Brain pericyte (primary cell): ENCODE results near the gene SLC6A7.

Experiments used
- DNase-seq: peaks from one replicate; pipeline ENCODE4 v3.0.0-alpha.2; 2012; ENCODE audit warnings: low read depth, low spot score

Gene SLC6A7

GRCh38 chr5:150172556-150172955, 17.3 kb upstream of the SLC6A7 start:
- DNase-seq, result no peak

- no peak for DNase-seq
Observed at GRCh38 chr5:150173161-150173560, 16.7 kb upstream of the SLC6A7 start.

GRCh38 chr5:150174285-150174684, 15.6 kb upstream of the SLC6A7 start:
- DNase-seq, result no peak

GRCh38 chr5:150175076-150175475, 14.8 kb upstream of the SLC6A7 start:
- DNase-seq, result no peak

GRCh38 chr5:150175536-150175935, 14.3 kb upstream of the SLC6A7 start:
- DNase-seq, result no peak

- DNase-seq, result no peak
Observed at GRCh38 chr5:150176745-150177477, 13.0 kb upstream of the SLC6A7 start.

GRCh38 chr5:150177721-150178120, 12.1 kb upstream of the SLC6A7 start:
- DNase-seq, result no peak

- no peak for DNase-seq
Observed at GRCh38 chr5:150178262-150178661, 11.6 kb upstream of the SLC6A7 start.

- no peak for DNase-seq
Observed at GRCh38 chr5:150179019-150179620, 10.7 kb upstream of the SLC6A7 start.

- no peak for DNase-seq
Observed at GRCh38 chr5:150180241-150181026, 9.4 kb upstream of the SLC6A7 start.

GRCh38 chr5:150181027-150181426, 8.8 kb upstream of the SLC6A7 start:
- no peak for DNase-seq

GRCh38 chr5:150181766-150182545, 7.9 kb upstream of the SLC6A7 start:
- no peak for DNase-seq

GRCh38 chr5:150182774-150183173, 7.1 kb upstream of the SLC6A7 start:
- no peak for DNase-seq

GRCh38 chr5:150183436-150183835, 6.4 kb upstream of the SLC6A7 start:
- no peak for DNase-seq

GRCh38 chr5:150184006-150184405, 5.9 kb upstream of the SLC6A7 start:
- no peak for DNase-seq

GRCh38 chr5:150184990-150185912, 4.6 kb upstream of the SLC6A7 start:
- DNase-seq, result no peak

GRCh38 chr5:150186137-150186536, 3.7 kb upstream of the SLC6A7 start:
- no peak for DNase-seq

- no peak for DNase-seq
Observed at GRCh38 chr5:150186897-150187296, 3.0 kb upstream of the SLC6A7 start.

- DNase-seq, result no peak
Observed at GRCh38 chr5:150188146-150188842, 1.6 kb upstream of the SLC6A7 start.

- DNase-seq, result no peak
Observed at GRCh38 chr5:150189326-150189725, 536 bp upstream of the SLC6A7 start.
